WTC11 (cell line): Measurements from ENCODE around the gene GJD3. TPM values are rescaled to one million over a fixed set of nuclear protein-coding genes. Genes with fewer than 3 reads are reported as not detected.

Experiments
- ATAC-seq: fragments of 200-7000 bp; cut with Tn5 transposase; 2 replicates; pipeline ENCODE4 v1.10.0; 2021; ENCODE audit warnings: mild to moderate bottlenecking, moderate library complexity
- CTCF ChIA-PET: fragments of 300-600 bp; sonication (Branson Sonifier 250); formaldehyde crosslinking; loops from one replicate; lab custom pipeline; 2021; ENCODE audit warnings: antibody characterized with exemption; lab: Charles Lee
- POLR2A ChIA-PET: fragments of 350-600 bp; sonication (Branson Sonifier 250); formaldehyde crosslinking; loops from one replicate; lab custom pipeline; 2021; ENCODE audit warnings: antibody characterized with exemption; lab: Charles Lee
- DNase-seq: peaks from one replicate; pipeline ENCODE4 v3.0.0; 2021; ENCODE audit warnings: low spot score
- H3K27ac Mint-ChIP-seq: 2 replicates; pipeline ENCODE4 v1.8.0; 2021; ENCODE audit warnings: mixed read lengths
- H3K27me3 Mint-ChIP-seq: 2 replicates; pipeline ENCODE4 v1.8.0; 2021; ENCODE audit warnings: low read depth, mild to moderate bottlenecking, moderate library complexity, mixed read lengths
- H3K36me3 Mint-ChIP-seq: 2 replicates; pipeline ENCODE4 v1.8.0; 2021; ENCODE audit warnings: mixed read lengths
- H3K4me1 Mint-ChIP-seq: 2 replicates; pipeline ENCODE4 v1.8.0; 2022; ENCODE audit warnings: mixed read lengths
- H3K4me3 Mint-ChIP-seq: 2 replicates; pipeline ENCODE4 v1.8.0; 2021; ENCODE audit warnings: mild to moderate bottlenecking, moderate library complexity, mixed read lengths
- H3K9me3 Mint-ChIP-seq: 2 replicates; pipeline ENCODE4 v1.8.0; 2021; ENCODE audit warnings: mixed read lengths
- ARID4B ChIP-seq: sonication (generic); formaldehyde crosslinking; IDR thresholded peaks from 2 replicates; pipeline ENCODE4 v1.8.0; 2023; ENCODE audit warnings: missing genetic modification reagents, mild to moderate bottlenecking, borderline replicate concordance
- ESRRA ChIP-seq: sonication (generic); formaldehyde crosslinking; IDR thresholded peaks from 2 replicates; pipeline ENCODE4 v1.8.1; 2022; ENCODE audit warnings: mild to moderate bottlenecking, missing genetic modification reagents, borderline replicate concordance
- FOXJ3 ChIP-seq: sonication (generic); formaldehyde crosslinking; IDR thresholded peaks from 2 replicates; pipeline ENCODE4 v1.9.0; 2021; ENCODE audit warnings: missing genetic modification reagents, mild to moderate bottlenecking, borderline replicate concordance
- FOXK1 ChIP-seq: sonication (generic); formaldehyde crosslinking; IDR thresholded peaks from 2 replicates; pipeline ENCODE4 v1.8.0; 2022; ENCODE audit warnings: mild to moderate bottlenecking, moderate library complexity, missing genetic modification reagents
- IRF2 ChIP-seq: sonication (generic); formaldehyde crosslinking; IDR thresholded peaks from 2 replicates; pipeline ENCODE4 v1.8.0; 2022; ENCODE audit warnings: low read depth, missing genetic modification reagents, borderline replicate concordance
- JAZF1 ChIP-seq: fragments of 250-450 bp; sonication (Bioruptor Pico); IDR thresholded peaks from 2 replicates; pipeline ENCODE4 v1.9.0; 2021; ENCODE audit warnings: moderate library complexity, mild to moderate bottlenecking, inconsistent platforms
- KAT7 ChIP-seq: sonication (generic); formaldehyde crosslinking; IDR thresholded peaks from 2 replicates; pipeline ENCODE4 v1.8.1; 2023; ENCODE audit warnings: missing genetic modification reagents, mild to moderate bottlenecking, borderline replicate concordance
- MYBL2 ChIP-seq: sonication (generic); formaldehyde crosslinking; IDR thresholded peaks from 2 replicates; pipeline ENCODE4 v1.8.1; 2023; ENCODE audit warnings: mild to moderate bottlenecking, moderate library complexity, missing genetic modification reagents
- NFYB ChIP-seq: sonication (generic); formaldehyde crosslinking; conservative IDR thresholded peaks from 2 replicates; pipeline ENCODE4 v1.8.0; 2022; ENCODE audit warnings: low read depth, missing genetic modification reagents
- PREB ChIP-seq: sonication (generic); formaldehyde crosslinking; IDR thresholded peaks from 2 replicates; pipeline ENCODE4 v1.8.1; 2022; ENCODE audit warnings: mild to moderate bottlenecking, missing genetic modification reagents, moderate library complexity, borderline replicate concordance
- RORB ChIP-seq: fragments of 250-450 bp; sonication (Bioruptor Pico); IDR thresholded peaks from 2 replicates; pipeline ENCODE4 v1.9.0; 2021; ENCODE audit warnings: mild to moderate bottlenecking
- SP1 ChIP-seq: sonication (generic); formaldehyde crosslinking; conservative IDR thresholded peaks from 2 replicates; pipeline ENCODE4 v1.8.1; 2022; ENCODE audit warnings: missing genetic modification reagents
- ZBTB21 ChIP-seq: sonication (generic); formaldehyde crosslinking; IDR thresholded peaks from 2 replicates; pipeline ENCODE4 v1.8.1; 2023; ENCODE audit warnings: mild to moderate bottlenecking, missing genetic modification reagents, borderline replicate concordance
- ZNF121 ChIP-seq: sonication (generic); formaldehyde crosslinking; IDR thresholded peaks from 2 replicates; pipeline ENCODE4 v1.8.0; 2023; ENCODE audit warnings: missing genetic modification reagents
- ZNF219 ChIP-seq: sonication (generic); formaldehyde crosslinking; IDR thresholded peaks from 2 replicates; pipeline ENCODE4 v1.8.0; 2023; ENCODE audit warnings: missing genetic modification reagents, mild to moderate bottlenecking, borderline replicate concordance
- ZNF671 ChIP-seq: fragments of 250-450 bp; sonication (Bioruptor Pico); IDR thresholded peaks from 2 replicates; pipeline ENCODE4 v1.8.0; 2021; ENCODE audit warnings: mild to moderate bottlenecking
- total RNA-seq: library from RNA; stranded (reverse); gene quantifications from 3 replicates; pipeline ENCODE4 v1.2.3, GENCODE V29; 2021
- TF ChIP-seq, protein P1 (sequence below): fragments of 250-450 bp; sonication (Bioruptor Pico); IDR thresholded peaks from 2 replicates; pipeline ENCODE4 v1.8.0; 2021; ENCODE audit warnings: mild to moderate bottlenecking
- TF ChIP-seq, protein P2 (sequence below): sonication (generic); formaldehyde crosslinking; IDR thresholded peaks from 2 replicates; pipeline ENCODE4 v1.8.1; 2023; ENCODE audit warnings: mild to moderate bottlenecking, missing genetic modification reagents
- TF ChIP-seq, protein P3 (sequence below): sonication (generic); formaldehyde crosslinking; IDR thresholded peaks from 2 replicates; pipeline ENCODE4 v1.8.0; 2023; ENCODE audit warnings: missing genetic modification reagents

The GJD3 gene
- total RNA-seq, 1 experiment from 2014 or later = 2.3 TPM

DNA sequence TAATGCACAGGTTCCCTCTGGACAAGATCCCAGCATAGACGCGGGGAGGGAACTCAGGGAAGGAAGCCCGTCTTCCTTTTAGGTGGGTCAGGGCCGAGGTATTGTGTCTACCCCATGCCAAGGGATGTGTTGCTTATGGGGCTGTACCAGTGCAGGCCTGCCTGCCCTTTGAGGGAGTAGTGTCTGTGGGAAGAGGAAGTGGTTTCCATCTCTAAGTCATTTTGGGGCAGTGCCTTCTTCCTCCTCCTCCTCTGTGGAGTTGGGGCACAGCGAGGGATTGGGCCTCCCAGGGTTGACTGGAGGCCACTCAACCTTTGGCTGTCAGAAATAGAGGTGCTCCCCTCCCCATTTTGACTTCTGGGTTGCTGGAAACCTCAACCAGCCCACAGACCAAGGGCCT is 26.5 kb downstream of the GJD3 start (continued):
- TF ChIP-seq, protein P1, sequence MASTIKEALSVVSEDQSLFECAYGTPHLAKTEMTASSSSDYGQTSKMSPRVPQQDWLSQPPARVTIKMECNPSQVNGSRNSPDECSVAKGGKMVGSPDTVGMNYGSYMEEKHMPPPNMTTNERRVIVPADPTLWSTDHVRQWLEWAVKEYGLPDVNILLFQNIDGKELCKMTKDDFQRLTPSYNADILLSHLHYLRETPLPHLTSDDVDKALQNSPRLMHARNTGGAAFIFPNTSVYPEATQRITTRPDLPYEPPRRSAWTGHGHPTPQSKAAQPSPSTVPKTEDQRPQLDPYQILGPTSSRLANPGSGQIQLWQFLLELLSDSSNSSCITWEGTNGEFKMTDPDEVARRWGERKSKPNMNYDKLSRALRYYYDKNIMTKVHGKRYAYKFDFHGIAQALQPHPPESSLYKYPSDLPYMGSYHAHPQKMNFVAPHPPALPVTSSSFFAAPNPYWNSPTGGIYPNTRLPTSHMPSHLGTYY (CRISPR knock-in tag) = no peak
- TF ChIP-seq ARID4B (CRISPR knock-in tag) (no peak), ESRRA (CRISPR knock-in tag) (no peak), FOXK1 (CRISPR knock-in tag) (no peak), PREB (CRISPR knock-in tag) (no peak)

- Mint-ChIP-seq H3K36me3 (peaks cover 3% of the 10 kb centered on the region; the same call in 1 of the 2 replicates), H3K27me3 (peaks cover 47% of the 10 kb centered on the region), H3K9me3 (no peaks in the 10 kb centered on the region), H3K4me1 (peaks cover 4% of the 10 kb centered on the region), H3K4me3 (no peak overlapping the region), H3K27ac (no peak overlapping the region)
- TF ChIP-seq ZBTB21 (CRISPR knock-in tag) (no peak), JAZF1 (CRISPR knock-in tag) (no peak), NFYB (CRISPR knock-in tag) (no peak), SP1 (CRISPR knock-in tag) (no peak), FOXK1 (CRISPR knock-in tag) (no peak), RORB (CRISPR knock-in tag) (no peak)
- TF ChIP-seq, protein P2, sequence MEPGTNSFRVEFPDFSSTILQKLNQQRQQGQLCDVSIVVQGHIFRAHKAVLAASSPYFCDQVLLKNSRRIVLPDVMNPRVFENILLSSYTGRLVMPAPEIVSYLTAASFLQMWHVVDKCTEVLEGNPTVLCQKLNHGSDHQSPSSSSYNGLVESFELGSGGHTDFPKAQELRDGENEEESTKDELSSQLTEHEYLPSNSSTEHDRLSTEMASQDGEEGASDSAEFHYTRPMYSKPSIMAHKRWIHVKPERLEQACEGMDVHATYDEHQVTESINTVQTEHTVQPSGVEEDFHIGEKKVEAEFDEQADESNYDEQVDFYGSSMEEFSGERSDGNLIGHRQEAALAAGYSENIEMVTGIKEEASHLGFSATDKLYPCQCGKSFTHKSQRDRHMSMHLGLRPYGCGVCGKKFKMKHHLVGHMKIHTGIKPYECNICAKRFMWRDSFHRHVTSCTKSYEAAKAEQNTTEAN = no peak
- ChIA-PET POLR2A (no interaction called here), CTCF (interaction anchor here (1.2 kb wide), 1 partner anchor 18 kb away, joined by 10 read pairs; no protein-coding TSS in a partner anchor)
- ATAC-seq = no peak
- no peak for DNase-seq
These were observed 27.2 kb downstream of the GJD3 start for GRCh38 chr17:40337351-40337750.

- H3K9me3 Mint-ChIP-seq = no peaks in the 10 kb centered on the region
- H3K27ac Mint-ChIP-seq = no peak overlapping the region
- ATAC-seq (no peak), DNase-seq (no peak)
- H3K4me3 Mint-ChIP-seq = no peak overlapping the region
- TF ChIP-seq MYBL2 (CRISPR knock-in tag) (no peak), ZBTB21 (CRISPR knock-in tag) (no peak), IRF2 (CRISPR knock-in tag) (no peak), FOXJ3 (no peak), ZNF219 (CRISPR knock-in tag) (no peak), ZNF671 (no peak), KAT7 (CRISPR knock-in tag) (no peak), ZNF121 (no peak; the same call in 1 of the 2 replicates), RORB (CRISPR knock-in tag) (no peak)
- TF ChIP-seq, protein P3, sequence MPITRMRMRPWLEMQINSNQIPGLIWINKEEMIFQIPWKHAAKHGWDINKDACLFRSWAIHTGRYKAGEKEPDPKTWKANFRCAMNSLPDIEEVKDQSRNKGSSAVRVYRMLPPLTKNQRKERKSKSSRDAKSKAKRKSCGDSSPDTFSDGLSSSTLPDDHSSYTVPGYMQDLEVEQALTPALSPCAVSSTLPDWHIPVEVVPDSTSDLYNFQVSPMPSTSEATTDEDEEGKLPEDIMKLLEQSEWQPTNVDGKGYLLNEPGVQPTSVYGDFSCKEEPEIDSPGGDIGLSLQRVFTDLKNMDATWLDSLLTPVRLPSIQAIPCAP (CRISPR knock-in tag) = no peak
- H3K36me3 Mint-ChIP-seq = peaks cover 8% of the 10 kb centered on the region
- ChIA-PET CTCF (interaction anchor here (1.1 kb wide), 1 partner anchor 19 kb away, joined by 3 read pairs; no protein-coding TSS in a partner anchor), POLR2A (no interaction called here)
- peaks cover 41% of the 10 kb centered on the region for H3K27me3 Mint-ChIP-seq
- peaks cover 5% of the 10 kb centered on the region for H3K4me1 Mint-ChIP-seq
These were observed 28.9 kb downstream of the GJD3 start for GRCh38 chr17:40335620-40336019.
